Ishikawa (cell line): ENCODE data around the gene SPDYA.

Experiments
- CEBPB ChIP-seq: IDR thresholded peaks from 2 replicates; pipeline ENCODE4 v1.6.1; 2012
- CREB1 ChIP-seq: IDR thresholded peaks from 2 replicates; pipeline ENCODE4 v1.6.1; 2012; ENCODE audit warnings: low read depth
- EP300 ChIP-seq: IDR thresholded peaks from 2 replicates; pipeline ENCODE4 v1.6.1; 2012; ENCODE audit warnings: borderline replicate concordance
- FOXM1 ChIP-seq: IDR thresholded peaks from 2 replicates; pipeline ENCODE4 v1.6.1; 2012; ENCODE audit warnings: low read depth, borderline replicate concordance
- NFIC ChIP-seq: IDR thresholded peaks from 2 replicates; pipeline ENCODE4 v1.6.1; 2012
- RAD21 ChIP-seq: IDR thresholded peaks from 2 replicates; pipeline ENCODE4 v1.6.1; 2012; ENCODE audit warnings: low read depth
- TAF1 ChIP-seq: IDR thresholded peaks from 2 replicates; pipeline ENCODE4 v1.6.1; 2012; ENCODE audit warnings: low read depth, mild to moderate bottlenecking
- YY1 ChIP-seq: IDR thresholded peaks from 2 replicates; pipeline ENCODE4 v1.6.1; 2012; ENCODE audit warnings: low read depth
- TF ChIP-seq, protein P1 (sequence below): IDR thresholded peaks from 2 replicates; pipeline ENCODE4 v1.6.1; 2012; ENCODE audit warnings: low read depth, mild to moderate bottlenecking
- TF ChIP-seq, protein P2 (sequence below): IDR thresholded peaks from 2 replicates; pipeline ENCODE4 v1.6.1; 2012
- TF ChIP-seq, protein P3 (sequence below): IDR thresholded peaks from 2 replicates; pipeline ENCODE4 v1.6.1; 2012

DNA sequence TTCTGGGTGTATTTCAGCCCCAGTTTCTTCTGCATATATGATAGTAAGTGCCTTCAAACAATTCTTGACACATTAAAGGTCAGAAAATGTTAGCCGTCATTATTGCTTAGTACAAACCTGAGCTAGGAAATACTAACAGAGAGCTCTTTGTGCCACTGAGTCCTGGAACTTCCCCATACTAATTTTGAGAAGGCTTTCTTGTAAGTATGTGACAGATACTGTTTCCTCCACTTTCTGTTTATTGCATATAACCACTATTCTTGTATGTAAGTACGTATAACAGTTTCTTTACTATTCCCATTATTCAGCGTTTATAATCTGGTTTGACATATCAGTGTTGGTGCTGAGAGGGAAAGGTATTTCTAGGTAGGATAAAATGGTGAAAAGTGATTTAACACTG lies 49.2 kb upstream of the SPDYA start:
- TF ChIP-seq EP300 = no peak
- TF ChIP-seq RAD21 = no peak
- no peak for TF ChIP-seq CREB1
- TF ChIP-seq, protein P1, sequence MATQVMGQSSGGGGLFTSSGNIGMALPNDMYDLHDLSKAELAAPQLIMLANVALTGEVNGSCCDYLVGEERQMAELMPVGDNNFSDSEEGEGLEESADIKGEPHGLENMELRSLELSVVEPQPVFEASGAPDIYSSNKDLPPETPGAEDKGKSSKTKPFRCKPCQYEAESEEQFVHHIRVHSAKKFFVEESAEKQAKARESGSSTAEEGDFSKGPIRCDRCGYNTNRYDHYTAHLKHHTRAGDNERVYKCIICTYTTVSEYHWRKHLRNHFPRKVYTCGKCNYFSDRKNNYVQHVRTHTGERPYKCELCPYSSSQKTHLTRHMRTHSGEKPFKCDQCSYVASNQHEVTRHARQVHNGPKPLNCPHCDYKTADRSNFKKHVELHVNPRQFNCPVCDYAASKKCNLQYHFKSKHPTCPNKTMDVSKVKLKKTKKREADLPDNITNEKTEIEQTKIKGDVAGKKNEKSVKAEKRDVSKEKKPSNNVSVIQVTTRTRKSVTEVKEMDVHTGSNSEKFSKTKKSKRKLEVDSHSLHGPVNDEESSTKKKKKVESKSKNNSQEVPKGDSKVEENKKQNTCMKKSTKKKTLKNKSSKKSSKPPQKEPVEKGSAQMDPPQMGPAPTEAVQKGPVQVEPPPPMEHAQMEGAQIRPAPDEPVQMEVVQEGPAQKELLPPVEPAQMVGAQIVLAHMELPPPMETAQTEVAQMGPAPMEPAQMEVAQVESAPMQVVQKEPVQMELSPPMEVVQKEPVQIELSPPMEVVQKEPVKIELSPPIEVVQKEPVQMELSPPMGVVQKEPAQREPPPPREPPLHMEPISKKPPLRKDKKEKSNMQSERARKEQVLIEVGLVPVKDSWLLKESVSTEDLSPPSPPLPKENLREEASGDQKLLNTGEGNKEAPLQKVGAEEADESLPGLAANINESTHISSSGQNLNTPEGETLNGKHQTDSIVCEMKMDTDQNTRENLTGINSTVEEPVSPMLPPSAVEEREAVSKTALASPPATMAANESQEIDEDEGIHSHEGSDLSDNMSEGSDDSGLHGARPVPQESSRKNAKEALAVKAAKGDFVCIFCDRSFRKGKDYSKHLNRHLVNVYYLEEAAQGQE = no peak
- no peak for TF ChIP-seq CEBPB
- no peak for TF ChIP-seq YY1
- TF ChIP-seq, protein P2, sequence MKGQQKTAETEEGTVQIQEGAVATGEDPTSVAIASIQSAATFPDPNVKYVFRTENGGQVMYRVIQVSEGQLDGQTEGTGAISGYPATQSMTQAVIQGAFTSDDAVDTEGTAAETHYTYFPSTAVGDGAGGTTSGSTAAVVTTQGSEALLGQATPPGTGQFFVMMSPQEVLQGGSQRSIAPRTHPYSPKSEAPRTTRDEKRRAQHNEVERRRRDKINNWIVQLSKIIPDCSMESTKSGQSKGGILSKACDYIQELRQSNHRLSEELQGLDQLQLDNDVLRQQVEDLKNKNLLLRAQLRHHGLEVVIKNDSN = no peak
- no peak for TF ChIP-seq TAF1
- TF ChIP-seq, protein P3, sequence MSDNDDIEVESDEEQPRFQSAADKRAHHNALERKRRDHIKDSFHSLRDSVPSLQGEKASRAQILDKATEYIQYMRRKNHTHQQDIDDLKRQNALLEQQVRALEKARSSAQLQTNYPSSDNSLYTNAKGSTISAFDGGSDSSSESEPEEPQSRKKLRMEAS = no peak
- TF ChIP-seq NFIC = no peak
- no peak for TF ChIP-seq FOXM1
